ENCODE results near the gene IFNB1. TPM values are rescaled to one million over a fixed set of nuclear protein-coding genes. Genes with fewer than 3 reads are reported as not detected.

The IFNB1 gene
- total RNA-seq, 1 experiment from 2014 or later, result 0.42 TPM

GRCh38 chr9:21027295-21027694, 50.4 kb downstream of the IFNB1 start:
- no peak overlapping the region for H3K27ac Mint-ChIP-seq (ENCODE audit: unreplicated experiment)
- intact Hi-C loops (cut with micrococcal nuclease; ENCODE audit: unreplicated experiment), result loop anchor here (10.0 kb wide), 1 partner anchor 48 kb away; the partner anchor contains the start of gene IFNB1
- no TSS peak for BruUV-seq (replicated peaks)
- no peaks in the 10 kb centered on the region for H3K4me1 Mint-ChIP-seq (ENCODE audit: low read depth, unreplicated experiment)
- H3K4me3 Mint-ChIP-seq (ENCODE audit: low read depth, unreplicated experiment), result no peak overlapping the region
- CTCF ChIA-PET, result no interaction called here
- H3K9me3 Mint-ChIP-seq (ENCODE audit: low read depth, unreplicated experiment), result no peaks in the 10 kb centered on the region
- H3K36me3 Mint-ChIP-seq (ENCODE audit: insufficient read depth, unreplicated experiment), result no peaks in the 10 kb centered on the region
- peaks cover 1% of the 10 kb centered on the region for H3K27me3 Mint-ChIP-seq (ENCODE audit: unreplicated experiment)
- DNase-seq, result no peak
- no peak for TF ChIP-seq CTCF (IDR thresholded peaks at IDR 0.05; ENCODE audit: unreplicated experiment)

Other genes with a start within 250 kb of the IFNB1 start
- 0.07 and 0.10 TPM in 2 replicates for gene HACD4, start 46.3 kb downstream of the IFNB1 start, total RNA-seq (2022)
- not detected in 2 replicates for gene IFNW1, start 63.9 kb upstream of the IFNB1 start, total RNA-seq (2022)
- not detected in 2 replicates for gene IFNA21, start 88.7 kb upstream of the IFNB1 start, total RNA-seq (2022)
- not detected in 2 replicates for gene IFNA4, start 109.6 kb upstream of the IFNB1 start, total RNA-seq (2022)
- gene IFNA7, start 124.3 kb upstream of the IFNB1 start, total RNA-seq (2022), result not detected in 2 replicates
- gene IFNA10, start 129.2 kb upstream of the IFNB1 start, total RNA-seq (2022), result not detected in 2 replicates
- gene IFNA16, start 139.4 kb upstream of the IFNB1 start, total RNA-seq (2022), result not detected in 2 replicates
- not detected in 2 replicates for gene IFNA17, start 150.3 kb upstream of the IFNB1 start, total RNA-seq (2022)
- not detected in 2 replicates for gene IFNA14, start 162.1 kb upstream of the IFNB1 start, total RNA-seq (2022)
- gene IFNA5, start 227.4 kb upstream of the IFNB1 start, total RNA-seq (2022), result not detected in 2 replicates